Activated naive CD8-positive, alpha-beta T cell treated with anti-CD3 and anti-CD28 coated beads for 36 hours (primary cell): ENCODE data around the gene GPC6. TPM values are rescaled to one million over a fixed set of nuclear protein-coding genes. Genes with fewer than 3 reads are reported as not detected.
"Not testable (repeated sequence)": the region's sequence is repeated elsewhere in the genome, so short reads cannot be mapped to it uniquely, and the experiment has no call there.

ENCODE experiments used
- DNase-seq: peaks from one replicate; pipeline ENCODE4 v3.0.0; 2021
- H3K27ac Mint-ChIP-seq: one replicate; pipeline ENCODE4 v1.8.0; 2022; ENCODE audit warnings: mild to moderate bottlenecking, moderate library complexity, mixed read lengths
- H3K27me3 Mint-ChIP-seq: one replicate; pipeline ENCODE4 v1.8.0; 2022; ENCODE audit warnings: mild to moderate bottlenecking, mixed read lengths
- H3K36me3 Mint-ChIP-seq: one replicate; pipeline ENCODE4 v1.8.0; 2021; ENCODE audit warnings: mild to moderate bottlenecking, mixed read lengths
- H3K4me1 Mint-ChIP-seq: one replicate; pipeline ENCODE4 v1.8.0; 2021; ENCODE audit warnings: mixed read lengths
- H3K4me3 Mint-ChIP-seq: one replicate; pipeline ENCODE4 v1.8.0; 2022; ENCODE audit warnings: mild to moderate bottlenecking, moderate library complexity, mixed read lengths
- H3K9me3 Mint-ChIP-seq: one replicate; pipeline ENCODE4 v1.8.0; 2022; ENCODE audit warnings: mixed read lengths
- total RNA-seq, 2 experiments: library from RNA; stranded (reverse); gene quantifications; one replicate each; pipeline ENCODE4 v1.2.3, GENCODE V29; 2021

The GPC6 gene
- total RNA-seq, 2 experiments from 2014 or later = not detected

- Mint-ChIP-seq H3K27me3 (no peaks in the 10 kb centered on the region), H3K27ac (no peak overlapping the region), H3K36me3 (no peaks in the 10 kb centered on the region), H3K4me3 (no peak overlapping the region), H3K9me3 (peaks cover 2% of the 10 kb centered on the region), H3K4me1 (no peaks in the 10 kb centered on the region)
- no peak for DNase-seq
These were observed 961.7 kb downstream of the GPC6 start for GRCh38 chr13:94188201-94188854.

GRCh38 chr13:94192431-94192975 lies 965.9 kb downstream of the GPC6 start:
- no peaks in the 10 kb centered on the region for H3K36me3 Mint-ChIP-seq
- no peaks in the 10 kb centered on the region for H3K27me3 Mint-ChIP-seq
- H3K9me3 Mint-ChIP-seq = no peaks in the 10 kb centered on the region
- no peak overlapping the region for H3K4me3 Mint-ChIP-seq
- no peaks in the 10 kb centered on the region for H3K4me1 Mint-ChIP-seq
- DNase-seq = no peak
- H3K27ac Mint-ChIP-seq = no peak overlapping the region

GRCh38 chr13:94195715-94196114 lies 969.1 kb downstream of the GPC6 start:
- DNase-seq = no peak
- H3K27me3 Mint-ChIP-seq = no peaks in the 10 kb centered on the region
- no peaks in the 10 kb centered on the region for H3K36me3 Mint-ChIP-seq
- H3K4me1 Mint-ChIP-seq = no peaks in the 10 kb centered on the region
- H3K4me3 Mint-ChIP-seq = no peak overlapping the region
- no peak overlapping the region for H3K27ac Mint-ChIP-seq
- no peaks in the 10 kb centered on the region for H3K9me3 Mint-ChIP-seq

DNA sequence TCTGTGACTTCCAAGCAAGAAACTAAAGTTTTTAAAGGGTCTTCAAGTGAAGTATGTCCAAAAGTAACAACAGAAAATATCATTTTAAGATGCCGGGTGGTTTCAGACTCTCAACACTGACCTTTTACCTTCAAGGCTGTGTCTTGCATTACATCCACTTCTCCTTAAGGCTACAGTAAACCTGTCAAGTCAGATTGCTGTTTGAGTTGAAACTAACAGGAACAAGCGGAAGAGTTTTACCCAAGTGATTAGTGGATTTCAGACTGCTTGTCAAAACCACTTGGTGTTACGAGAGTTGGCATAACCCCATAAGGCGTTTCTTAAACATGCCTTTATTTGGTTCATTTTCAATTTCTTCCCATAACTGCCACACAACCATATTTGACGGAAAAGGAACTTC lies 969.8 kb downstream of the GPC6 start:
- Mint-ChIP-seq H3K4me1 (no peaks in the 10 kb centered on the region), H3K27me3 (no peaks in the 10 kb centered on the region), H3K27ac (no peak overlapping the region), H3K4me3 (no peak overlapping the region), H3K9me3 (no peaks in the 10 kb centered on the region), H3K36me3 (no peaks in the 10 kb centered on the region)
- DNase-seq = no peak

- Mint-ChIP-seq H3K4me1 (no peaks in the 10 kb centered on the region), H3K36me3 (no peaks in the 10 kb centered on the region), H3K4me3 (no peak overlapping the region), H3K9me3 (no peaks in the 10 kb centered on the region), H3K27ac (no peak overlapping the region), H3K27me3 (no peaks in the 10 kb centered on the region)
- no peak for DNase-seq
These were observed 972.1 kb downstream of the GPC6 start for GRCh38 chr13:94198681-94199080.

- H3K27ac Mint-ChIP-seq = no peak overlapping the region
- DNase-seq = no peak
- no peaks in the 10 kb centered on the region for H3K36me3 Mint-ChIP-seq
- H3K9me3 Mint-ChIP-seq = no peaks in the 10 kb centered on the region
- no peak overlapping the region for H3K4me3 Mint-ChIP-seq
- no peaks in the 10 kb centered on the region for H3K27me3 Mint-ChIP-seq
- H3K4me1 Mint-ChIP-seq = no peaks in the 10 kb centered on the region
These were observed 972.5 kb downstream of the GPC6 start for GRCh38 chr13:94199135-94199534.

DNA sequence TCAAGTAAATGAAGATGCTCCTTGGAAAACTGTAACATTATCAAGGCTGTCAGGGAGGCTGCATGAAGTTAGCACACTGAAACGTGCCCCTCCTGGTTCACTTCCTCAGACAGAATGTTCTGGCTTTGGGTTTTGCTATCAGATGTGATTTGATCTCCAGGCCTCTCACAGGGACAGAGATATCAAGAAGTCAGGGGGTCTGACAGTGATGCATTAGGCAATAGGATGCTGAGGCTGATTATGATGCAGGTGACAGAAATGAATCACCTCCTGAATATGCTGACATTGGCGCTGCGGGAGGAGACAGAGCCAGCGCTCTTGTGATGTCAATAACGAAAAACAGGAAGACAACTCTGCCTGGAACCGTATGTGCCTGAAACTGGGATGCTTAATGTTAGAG lies 974.4 kb downstream of the GPC6 start:
- Mint-ChIP-seq H3K27ac (no peak overlapping the region), H3K9me3 (no peaks in the 10 kb centered on the region), H3K36me3 (no peaks in the 10 kb centered on the region), H3K4me1 (no peaks in the 10 kb centered on the region), H3K27me3 (no peaks in the 10 kb centered on the region), H3K4me3 (no peak overlapping the region)
- DNase-seq = no peak

GRCh38 chr13:94204163-94204562 lies 977.6 kb downstream of the GPC6 start:
- H3K27ac Mint-ChIP-seq = no peak overlapping the region
- H3K27me3 Mint-ChIP-seq = no peaks in the 10 kb centered on the region
- no peaks in the 10 kb centered on the region for H3K4me1 Mint-ChIP-seq
- H3K4me3 Mint-ChIP-seq = no peak overlapping the region
- H3K36me3 Mint-ChIP-seq = no peaks in the 10 kb centered on the region
- H3K9me3 Mint-ChIP-seq = no peaks in the 10 kb centered on the region
- DNase-seq = no peak

DNA sequence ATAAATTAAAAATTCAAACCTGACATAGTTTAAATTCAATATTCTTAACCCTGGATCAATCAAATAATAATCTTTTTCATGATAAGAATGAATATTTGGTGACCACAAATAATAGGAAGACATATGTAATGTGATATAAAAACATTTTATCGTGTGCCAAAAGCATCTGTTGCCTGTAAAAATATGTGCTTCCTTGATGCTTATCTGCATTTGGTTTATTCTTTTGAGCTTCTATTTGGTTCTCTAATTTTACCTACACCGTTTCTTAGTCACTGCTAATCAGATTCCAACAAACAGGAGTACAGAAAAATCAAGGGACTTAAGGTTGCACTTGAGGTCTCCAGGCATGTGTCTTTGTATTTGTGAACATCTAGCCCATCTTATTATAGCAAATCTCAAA lies 978.3 kb downstream of the GPC6 start:
- no peaks in the 10 kb centered on the region for H3K9me3 Mint-ChIP-seq
- H3K4me1 Mint-ChIP-seq = no peaks in the 10 kb centered on the region
- no peak overlapping the region for H3K27ac Mint-ChIP-seq
- no peaks in the 10 kb centered on the region for H3K27me3 Mint-ChIP-seq
- no peak overlapping the region for H3K4me3 Mint-ChIP-seq
- H3K36me3 Mint-ChIP-seq = no peaks in the 10 kb centered on the region
- DNase-seq = no peak

DNA sequence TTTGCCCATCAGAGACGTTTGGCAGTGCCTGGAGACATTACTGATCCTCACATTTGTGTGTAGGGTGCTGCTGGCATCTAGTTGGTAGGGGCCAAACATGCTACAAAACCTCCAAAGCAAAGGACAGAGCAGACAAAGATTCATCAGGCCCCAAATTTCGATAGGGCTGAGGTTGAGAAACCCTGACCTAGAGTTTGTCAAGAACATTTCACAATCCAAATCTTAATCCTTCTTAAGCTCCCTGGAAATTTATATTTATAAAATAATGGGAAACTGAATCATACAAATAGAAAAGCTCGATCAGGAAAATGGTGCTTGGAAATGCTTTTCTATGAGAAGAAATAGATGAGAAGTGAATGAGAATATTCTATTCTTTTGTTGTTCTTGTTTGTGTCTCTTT lies 979.3 kb downstream of the GPC6 start:
- DNase-seq = no peak
- Mint-ChIP-seq H3K9me3 (no peaks in the 10 kb centered on the region), H3K27ac (no peak overlapping the region), H3K4me1 (no peaks in the 10 kb centered on the region), H3K27me3 (no peaks in the 10 kb centered on the region), H3K4me3 (no peak overlapping the region), H3K36me3 (no peaks in the 10 kb centered on the region)

DNA sequence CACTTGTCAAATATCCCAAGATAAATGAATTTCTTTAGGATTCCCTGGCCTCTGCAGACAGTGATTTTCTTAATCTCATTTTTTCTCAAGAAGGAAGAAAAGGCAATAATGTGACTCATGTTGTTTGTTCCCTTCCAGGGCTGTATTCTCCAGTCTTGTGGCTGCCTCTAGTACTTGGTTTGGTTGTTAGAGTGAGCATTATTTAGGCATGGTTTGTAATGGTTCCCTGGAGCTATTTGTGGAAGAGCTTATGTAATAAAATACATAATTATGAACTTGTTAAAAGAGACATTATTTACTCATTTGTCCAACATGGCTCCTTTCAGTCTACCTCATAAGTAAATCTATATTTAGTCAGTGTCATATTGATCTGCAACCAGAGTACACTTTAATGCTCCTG lies 982.5 kb downstream of the GPC6 start:
- Mint-ChIP-seq H3K4me1 (no peaks in the 10 kb centered on the region), H3K36me3 (no peaks in the 10 kb centered on the region), H3K9me3 (no peaks in the 10 kb centered on the region), H3K4me3 (no peak overlapping the region), H3K27me3 (no peaks in the 10 kb centered on the region), H3K27ac (no peak overlapping the region)
- no peak for DNase-seq

DNA sequence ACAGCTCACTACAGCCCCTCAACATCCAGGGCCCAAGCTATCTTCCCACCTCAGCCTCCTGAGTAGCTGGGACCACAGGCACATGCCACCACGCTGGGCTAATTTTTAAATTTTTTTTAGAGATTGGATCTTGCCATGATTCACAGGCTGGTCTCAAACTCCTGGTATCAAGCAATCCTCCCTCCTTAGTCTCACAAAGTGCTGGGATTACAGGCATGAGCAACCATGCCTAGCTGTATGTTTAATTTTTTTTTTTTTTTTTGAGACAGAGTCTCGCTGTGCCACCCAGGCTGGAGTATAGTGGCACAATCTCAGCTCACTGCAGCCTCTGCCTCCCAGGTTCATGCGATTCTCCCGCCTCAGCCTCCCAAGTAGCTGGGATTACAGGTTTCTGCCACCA lies 983.3 kb downstream of the GPC6 start:
- not testable (repeated sequence) for H3K27ac Mint-ChIP-seq, DNase-seq, H3K9me3 Mint-ChIP-seq, H3K27me3 Mint-ChIP-seq, H3K4me1 Mint-ChIP-seq, H3K4me3 Mint-ChIP-seq, H3K36me3 Mint-ChIP-seq

DNA sequence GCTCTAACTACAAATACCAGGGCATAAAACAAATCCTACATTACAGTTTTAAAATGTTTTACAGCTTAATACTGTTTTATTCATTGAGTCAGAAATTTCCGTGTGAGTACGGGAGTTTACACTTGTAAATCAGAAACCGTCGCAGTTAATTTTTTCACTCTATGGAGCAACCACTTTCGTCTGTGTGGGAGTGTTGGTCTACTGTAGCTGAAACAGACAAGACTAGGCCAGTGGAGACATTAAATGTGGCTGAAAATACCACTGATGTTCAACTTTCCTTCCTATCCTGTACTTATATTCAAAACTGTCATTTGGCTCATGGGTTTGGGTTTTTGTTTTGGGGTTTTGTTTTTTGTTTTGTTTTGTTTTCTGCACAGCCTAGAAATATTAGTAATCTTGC lies 984.2 kb downstream of the GPC6 start:
- H3K27me3 Mint-ChIP-seq = no peaks in the 10 kb centered on the region
- no peaks in the 10 kb centered on the region for H3K9me3 Mint-ChIP-seq
- DNase-seq = no peak
- no peak overlapping the region for H3K27ac Mint-ChIP-seq
- no peaks in the 10 kb centered on the region for H3K4me1 Mint-ChIP-seq
- H3K4me3 Mint-ChIP-seq = no peak overlapping the region
- no peaks in the 10 kb centered on the region for H3K36me3 Mint-ChIP-seq

GRCh38 chr13:94212196-94212595 lies 985.6 kb downstream of the GPC6 start:
- DNase-seq = no peak
- Mint-ChIP-seq H3K36me3 (no peaks in the 10 kb centered on the region), H3K27ac (no peak overlapping the region), H3K4me1 (no peaks in the 10 kb centered on the region), H3K9me3 (no peaks in the 10 kb centered on the region), H3K4me3 (no peak overlapping the region), H3K27me3 (no peaks in the 10 kb centered on the region)

DNA sequence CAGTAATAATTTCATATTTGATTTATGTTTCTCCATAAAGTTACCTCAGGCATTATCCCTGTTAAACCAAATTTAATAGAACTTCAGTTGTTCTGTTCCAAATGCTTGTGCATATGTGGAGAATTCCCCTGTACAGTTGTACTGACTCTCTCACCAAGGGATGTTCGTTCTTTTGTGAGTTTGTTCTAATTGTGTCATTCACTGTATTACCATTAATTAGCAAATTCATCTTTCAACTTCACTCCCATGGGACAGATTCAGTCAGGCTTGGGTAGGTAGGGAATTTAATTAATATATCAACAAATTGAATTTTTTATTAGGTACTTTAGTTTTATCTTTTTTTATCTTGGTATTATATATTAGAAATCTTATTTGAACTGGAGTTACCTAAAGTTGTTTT lies 987.5 kb downstream of the GPC6 start:
- H3K36me3 Mint-ChIP-seq = no peaks in the 10 kb centered on the region
- no peak for DNase-seq
- H3K4me1 Mint-ChIP-seq = no peaks in the 10 kb centered on the region
- no peak overlapping the region for H3K27ac Mint-ChIP-seq
- no peaks in the 10 kb centered on the region for H3K27me3 Mint-ChIP-seq
- no peak overlapping the region for H3K4me3 Mint-ChIP-seq
- no peaks in the 10 kb centered on the region for H3K9me3 Mint-ChIP-seq

DNA sequence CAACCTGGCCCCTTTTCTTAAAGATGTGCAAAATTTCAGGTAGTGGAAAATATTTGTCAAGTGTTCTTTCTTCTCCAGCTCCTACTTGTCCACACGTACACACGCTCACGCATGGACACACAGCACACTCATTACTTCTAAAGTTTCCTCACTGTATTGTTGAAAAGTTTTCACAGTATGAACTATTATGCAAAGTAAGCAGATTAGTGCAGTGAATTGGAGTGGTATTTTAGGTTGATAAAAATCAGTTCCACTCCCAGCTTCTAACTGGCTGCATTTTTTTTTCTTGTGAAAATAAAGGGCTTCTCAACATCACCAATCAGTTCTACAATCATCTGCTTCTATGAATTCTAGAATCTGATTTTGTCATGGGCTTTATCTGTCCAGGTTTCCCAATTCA lies 988.4 kb downstream of the GPC6 start:
- no peaks in the 10 kb centered on the region for H3K4me1 Mint-ChIP-seq
- no peaks in the 10 kb centered on the region for H3K9me3 Mint-ChIP-seq
- no peak overlapping the region for H3K27ac Mint-ChIP-seq
- no peaks in the 10 kb centered on the region for H3K36me3 Mint-ChIP-seq
- no peak for DNase-seq
- no peak overlapping the region for H3K4me3 Mint-ChIP-seq
- no peaks in the 10 kb centered on the region for H3K27me3 Mint-ChIP-seq
